H1 (cell line): Measurements from ENCODE around the gene SVIL. TPM values are rescaled to one million over a fixed set of nuclear protein-coding genes. Genes with fewer than 3 reads are reported as not detected.

Experiments
- HDAC2 ChIP-seq, 2 experiments: fragments of 300-600 bp in 1 of 2; sonication (generic) in 1 of 2; IDR thresholded peaks; 2 replicates each; pipeline ENCODE4 v1.6.1; 2011 to 2012; ENCODE audit warnings: low read depth in 2 of 2, low read length in 2 of 2, mild to moderate bottlenecking in 2 of 2, moderate library complexity in 2 of 2, borderline replicate concordance in 1 of 2, inconsistent platforms in 1 of 2
- YY1 ChIP-seq: IDR thresholded peaks from 2 replicates; pipeline ENCODE4 v1.6.1; 2011; ENCODE audit warnings: low read depth, mild to moderate bottlenecking, low read length
- polyA plus RNA-seq, 7 experiments: library from polyadenylated mRNA; depleted of rRNA in 3 of 7; stranded (reverse) in 5 of 7; unstranded in 2 of 7; fragments of >200 nt in 5 of 7; fragments of 200-250 nt in 2 of 7; gene quantifications; 1 replicate in 5 of 7; 2 replicates in 1 of 7; 4 replicates in 1 of 7; pipeline versions ENCODE4 v1.2.1 to v1.2.3, GENCODE V29; 2011 to 2013; ENCODE audit warnings: missing spikeins in 2 of 7, mixed read lengths in 2 of 7
- total RNA-seq: library from RNA; stranded (reverse); fragmentation: NEBNext Ultra II Directional; extraction: Animal tissue kit (Norgen Biotek cat#: 25700); gene quantifications from 2 replicates; pipeline ENCODE4 v1.2.1, GENCODE V29; 2021

Gene SVIL
- total and polyA plus RNA-seq, 2 of the 8 experiments (the other 6 are each of a cell fraction or from before 2014, with no cell fraction given): 4.7 to 15.4 TPM

DNA sequence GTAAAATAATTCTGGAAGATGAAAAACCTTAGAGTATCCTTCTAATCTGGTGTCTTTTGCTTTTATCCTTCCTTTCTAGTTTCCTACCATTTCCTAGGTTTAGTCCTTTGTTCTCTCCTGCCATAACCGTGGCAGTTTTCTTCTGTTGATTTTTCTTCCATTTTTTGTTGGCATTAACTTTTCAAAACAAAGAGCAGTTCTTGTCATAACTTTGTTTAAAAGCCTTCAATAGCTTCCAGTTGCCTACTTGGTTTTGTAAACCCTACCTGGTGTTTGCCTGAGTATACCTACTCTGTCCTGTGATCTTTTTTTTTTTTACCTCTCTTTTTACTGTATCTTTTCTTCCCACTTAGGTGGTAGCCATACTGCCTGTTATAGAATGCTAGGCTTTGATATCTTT is 220.3 kb downstream of the SVIL start (continued):
- TF ChIP-seq HDAC2 (IDR thresholded peaks at IDR 0.05; ENCODE audit: borderline replicate concordance in 1 of 2, low read depth in 2 of 2, low read length in 2 of 2) (no peak), YY1 (no peak)
